ENCODE results near the gene ABCG8. TPM values are rescaled to one million over a fixed set of nuclear protein-coding genes. Genes with fewer than 3 reads are reported as not detected.

Gene ABCG8
- total RNA-seq, 1 donor from 2014 or later = not detected

- no peaks in the 10 kb centered on the region for H3K9me3 Mint-ChIP-seq
- no peak for ATAC-seq (ENCODE audit: low read depth)
- H3K4me1 Mint-ChIP-seq = no peaks in the 10 kb centered on the region
- no peaks in the 10 kb centered on the region for H3K27me3 Mint-ChIP-seq
- CTCF ChIA-PET = no interaction called here
- H3K27ac Mint-ChIP-seq = no peak overlapping the region
- H3K4me3 Mint-ChIP-seq = no peak overlapping the region
- no peak for DNase-seq
- POLR2A ChIA-PET = no interaction called here
- TF ChIP-seq, protein P1, sequence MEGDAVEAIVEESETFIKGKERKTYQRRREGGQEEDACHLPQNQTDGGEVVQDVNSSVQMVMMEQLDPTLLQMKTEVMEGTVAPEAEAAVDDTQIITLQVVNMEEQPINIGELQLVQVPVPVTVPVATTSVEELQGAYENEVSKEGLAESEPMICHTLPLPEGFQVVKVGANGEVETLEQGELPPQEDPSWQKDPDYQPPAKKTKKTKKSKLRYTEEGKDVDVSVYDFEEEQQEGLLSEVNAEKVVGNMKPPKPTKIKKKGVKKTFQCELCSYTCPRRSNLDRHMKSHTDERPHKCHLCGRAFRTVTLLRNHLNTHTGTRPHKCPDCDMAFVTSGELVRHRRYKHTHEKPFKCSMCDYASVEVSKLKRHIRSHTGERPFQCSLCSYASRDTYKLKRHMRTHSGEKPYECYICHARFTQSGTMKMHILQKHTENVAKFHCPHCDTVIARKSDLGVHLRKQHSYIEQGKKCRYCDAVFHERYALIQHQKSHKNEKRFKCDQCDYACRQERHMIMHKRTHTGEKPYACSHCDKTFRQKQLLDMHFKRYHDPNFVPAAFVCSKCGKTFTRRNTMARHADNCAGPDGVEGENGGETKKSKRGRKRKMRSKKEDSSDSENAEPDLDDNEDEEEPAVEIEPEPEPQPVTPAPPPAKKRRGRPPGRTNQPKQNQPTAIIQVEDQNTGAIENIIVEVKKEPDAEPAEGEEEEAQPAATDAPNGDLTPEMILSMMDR (IDR thresholded peaks at IDR 0.05) = no peak
- H3K36me3 Mint-ChIP-seq (ENCODE audit: low read depth) = peaks cover 17% of the 10 kb centered on the region
- intact Hi-C loops (cut with micrococcal nuclease) = no loop called here
These were observed 42.6 kb upstream of the ABCG8 start for GRCh38 chr2:43796206-43796605.

GRCh38 chr2:43798300-43798699 lies 40.5 kb upstream of the ABCG8 start:
- ChIA-PET POLR2A (no interaction called here), CTCF (no interaction called here)
- no peaks in the 10 kb centered on the region for H3K4me1 Mint-ChIP-seq
- ATAC-seq (ENCODE audit: low read depth) (no peak), DNase-seq (no peak)
- peaks cover 11% of the 10 kb centered on the region for H3K36me3 Mint-ChIP-seq (ENCODE audit: low read depth)
- TF ChIP-seq, protein P1 (IDR thresholded peaks at IDR 0.05) = no peak
- intact Hi-C loops (cut with micrococcal nuclease) = no loop called here
- H3K27me3 Mint-ChIP-seq = no peaks in the 10 kb centered on the region
- no peak overlapping the region for H3K27ac Mint-ChIP-seq
- H3K9me3 Mint-ChIP-seq = no peaks in the 10 kb centered on the region
- no peak overlapping the region for H3K4me3 Mint-ChIP-seq

DNA sequence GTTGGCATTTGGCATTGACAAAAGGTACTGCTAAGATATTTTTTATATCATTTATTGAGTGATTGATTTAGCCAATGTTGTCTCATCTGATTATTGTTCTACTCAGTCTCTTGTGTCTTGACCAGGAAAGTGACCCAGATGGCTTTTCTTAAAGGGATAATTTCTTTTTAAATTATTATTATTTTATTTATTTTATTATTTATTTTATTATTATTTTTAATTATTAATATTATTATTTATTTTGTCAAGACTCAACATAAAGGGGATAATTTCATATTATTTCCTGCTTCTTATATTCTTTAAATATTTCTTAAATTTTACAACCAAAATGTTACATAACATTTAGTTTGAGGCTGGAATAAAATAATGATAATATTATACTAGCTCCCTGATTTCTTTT lies 37.9 kb upstream of the ABCG8 start:
- no peaks in the 10 kb centered on the region for H3K4me1 Mint-ChIP-seq
- peaks cover 9% of the 10 kb centered on the region for H3K36me3 Mint-ChIP-seq (ENCODE audit: low read depth)
- no peak overlapping the region for H3K27ac Mint-ChIP-seq

DNA sequence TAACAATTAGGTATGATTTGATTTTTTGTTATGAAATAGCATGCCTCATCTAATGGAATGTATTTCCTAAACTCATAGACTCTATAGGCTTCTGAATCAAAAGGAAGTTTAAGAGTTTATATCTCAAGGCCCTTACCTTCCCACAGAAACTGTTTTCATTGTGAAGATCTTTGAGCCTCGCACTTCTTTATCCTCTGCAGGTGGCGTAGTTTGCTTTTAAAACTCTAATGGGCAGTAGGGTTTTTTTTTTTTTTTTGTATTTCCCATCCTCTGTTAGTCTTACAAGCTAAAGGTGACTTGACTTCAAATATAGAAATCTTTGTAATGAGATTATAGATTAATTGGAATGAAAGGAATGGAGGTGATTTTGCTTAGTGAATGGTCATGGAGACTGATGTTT lies 36.6 kb upstream of the ABCG8 start:
- H3K9me3 Mint-ChIP-seq = no peaks in the 10 kb centered on the region
- no peaks in the 10 kb centered on the region for H3K4me1 Mint-ChIP-seq
- peaks cover 8% of the 10 kb centered on the region for H3K36me3 Mint-ChIP-seq (ENCODE audit: low read depth)
- H3K27me3 Mint-ChIP-seq = no peaks in the 10 kb centered on the region
- CTCF ChIA-PET = no interaction called here
- POLR2A ChIA-PET = no interaction called here
- no peak for ATAC-seq (ENCODE audit: low read depth)
- TF ChIP-seq, protein P1 (IDR thresholded peaks at IDR 0.05) = no peak
- H3K27ac Mint-ChIP-seq = no peak overlapping the region
- intact Hi-C loops (cut with micrococcal nuclease) = no loop called here
- DNase-seq = no peak
- H3K4me3 Mint-ChIP-seq = no peak overlapping the region

More for the DNA sequence above, 37.9 kb upstream of the ABCG8 start:
- no peaks in the 10 kb centered on the region for H3K27me3 Mint-ChIP-seq
- DNase-seq = no peak
- ChIA-PET POLR2A (no interaction called here), CTCF (no interaction called here)
- ATAC-seq (ENCODE audit: low read depth) = no peak
- intact Hi-C loops (cut with micrococcal nuclease) = no loop called here
- H3K9me3 Mint-ChIP-seq = no peaks in the 10 kb centered on the region
- TF ChIP-seq, protein P1 (IDR thresholded peaks at IDR 0.05) = no peak
- no peak overlapping the region for H3K4me3 Mint-ChIP-seq

- ATAC-seq (ENCODE audit: low read depth) = no peak
- no peaks in the 10 kb centered on the region for H3K9me3 Mint-ChIP-seq
- intact Hi-C loops (cut with micrococcal nuclease) = no loop called here
- no peaks in the 10 kb centered on the region for H3K27me3 Mint-ChIP-seq
- H3K4me1 Mint-ChIP-seq = no peaks in the 10 kb centered on the region
- H3K27ac Mint-ChIP-seq = no peak overlapping the region
- TF ChIP-seq, protein P1 (IDR thresholded peaks at IDR 0.05) = no peak
- CTCF ChIA-PET = no interaction called here
- H3K4me3 Mint-ChIP-seq = no peak overlapping the region
- POLR2A ChIA-PET = no interaction called here
- DNase-seq = no peak
- H3K36me3 Mint-ChIP-seq (ENCODE audit: low read depth) = peaks cover 8% of the 10 kb centered on the region
These were observed 35.7 kb upstream of the ABCG8 start for GRCh38 chr2:43803113-43803512.

Data from activated B cell treated with CpG ODN at 0.5 μM for 24 hours (primary cell).